Activated naive CD4-positive, alpha-beta T cell treated with anti-CD3 and anti-CD28 coated beads, Interleukin-2, amount 50 U/mL, for 72 hours (primary cell): ENCODE results near the gene CKMT2. TPM values are rescaled to one million over a fixed set of nuclear protein-coding genes. Genes with fewer than 3 reads are reported as not detected.
"Not testable (repeated sequence)": the region's sequence is repeated elsewhere in the genome, so short reads cannot be mapped to it uniquely, and the experiment has no call there.

Experiments
- ATAC-seq, 2 donors: fragments of 150-1000 bp; cut with Tn5 transposase; 2 replicates each; pipeline ENCODE4 v1.10.0; 2021; ENCODE audit warnings: mild to moderate bottlenecking in 2 of 2, moderate library complexity in 2 of 2
- DNase-seq, 2 donors: peaks; one replicate each; pipeline ENCODE4 v3.0.0; 2021 to 2022; ENCODE audit warnings: low spot score in 2 of 2
- H3K27ac Mint-ChIP-seq, 2 donors: one replicate each; pipeline ENCODE4 v1.8.0; 2022; ENCODE audit warnings: mild to moderate bottlenecking in 2 of 2, mixed read lengths in 2 of 2
- H3K36me3 Mint-ChIP-seq, 2 donors: one replicate each; pipeline ENCODE4 v1.8.0; 2022; ENCODE audit warnings: mixed read lengths in 2 of 2
- H3K9me3 Mint-ChIP-seq, 2 donors: one replicate each; pipeline ENCODE4 v1.8.0; 2022; ENCODE audit warnings: mixed read lengths in 2 of 2
- total RNA-seq, 2 donors: library from RNA; stranded (reverse); gene quantifications; one replicate each; pipeline ENCODE4 v1.2.3, GENCODE V29; 2022

The CKMT2 gene
- total RNA-seq, 2 donors from 2014 or later = 0.51 TPM; not detected in 1

DNA sequence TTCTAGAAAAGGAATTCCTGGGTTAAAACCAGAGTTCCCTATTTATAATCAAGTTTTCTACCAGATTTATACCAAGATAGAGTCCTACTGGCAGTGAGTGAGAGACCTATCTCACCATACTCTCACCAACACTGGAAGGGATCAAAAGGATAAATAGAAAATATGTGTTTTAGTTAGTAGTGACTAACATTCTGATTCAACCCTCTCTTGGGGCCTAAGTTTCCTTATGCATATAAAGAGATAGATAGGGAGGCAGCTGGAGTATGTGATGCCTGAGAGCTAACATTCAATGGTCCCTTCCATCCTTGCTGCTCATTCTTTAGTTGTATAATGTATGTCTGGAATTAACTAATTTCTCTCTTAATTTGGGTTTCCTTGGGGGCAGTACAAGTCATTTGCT lies 32.0 kb downstream of the CKMT2 start:
- no peak for DNase-seq
- peak in 1 of 2 donors; percentile 34 for ATAC-seq
- Mint-ChIP-seq H3K36me3 (peaks cover 23 to 28% of the 10 kb centered on the region in 2 donors), H3K9me3 (peaks cover 2 to 11% of the 10 kb centered on the region in 2 donors), H3K27ac (no peak overlapping the region)

DNA sequence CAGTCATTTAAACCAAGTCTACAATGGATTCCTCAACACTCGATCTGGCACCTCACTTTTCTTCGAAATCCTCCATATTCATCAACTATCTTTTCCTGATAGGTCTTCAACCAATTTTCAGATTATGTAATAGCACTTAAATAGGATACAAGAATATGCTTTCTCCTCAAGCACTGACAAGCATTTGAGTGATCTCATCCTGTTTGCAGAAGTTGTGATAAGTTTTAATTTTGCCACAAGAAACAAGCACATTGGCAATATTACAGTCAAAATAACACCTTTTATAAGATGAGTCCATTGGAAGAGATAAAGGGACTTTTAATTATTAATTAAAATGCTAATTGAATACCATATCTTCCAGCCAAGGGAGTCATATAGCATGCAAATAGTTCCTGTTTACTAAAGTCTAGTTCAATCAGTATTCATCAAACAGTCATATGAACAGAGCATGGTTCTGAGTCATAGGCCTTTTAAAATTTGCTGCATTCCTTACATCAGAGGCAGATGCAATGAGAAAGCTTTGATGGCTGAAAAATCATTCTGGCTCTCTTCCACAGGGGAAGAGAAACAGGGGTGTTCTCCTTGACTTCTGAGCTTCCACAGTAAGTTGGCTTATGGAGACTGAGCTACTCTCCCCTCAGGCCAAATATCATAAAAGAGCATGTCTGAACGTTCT lies 35.5 kb downstream of the CKMT2 start:
- ATAC-seq (peak in 1 of 2 donors; percentile 53), DNase-seq (no peak)
- Mint-ChIP-seq H3K9me3 (peaks cover 10 to 21% of the 10 kb centered on the region in 2 donors), H3K36me3 (peaks cover 32 to 35% of the 10 kb centered on the region in 2 donors), H3K27ac (no peak overlapping the region)

GRCh38 chr5:81269751-81270393 lies 36.8 kb downstream of the CKMT2 start:
- DNase-seq (no peak), ATAC-seq (no peak)
- peaks cover 15 to 34% of the 10 kb centered on the region in 2 donors for H3K9me3 Mint-ChIP-seq
- H3K27ac Mint-ChIP-seq = peak overlapping the region in 1 of 2 donors; percentile 43
- peaks cover 42 to 47% of the 10 kb centered on the region in 2 donors for H3K36me3 Mint-ChIP-seq

GRCh38 chr5:81270394-81271027 lies 37.4 kb downstream of the CKMT2 start:
- Mint-ChIP-seq H3K9me3 (peaks cover 20 to 39% of the 10 kb centered on the region in 2 donors), H3K36me3 (peaks cover 48 to 53% of the 10 kb centered on the region in 2 donors), H3K27ac (peak overlapping the region in 1 of 2 donors; percentile 9)
- ATAC-seq, DNase-seq: not testable (repeated sequence)

- Mint-ChIP-seq H3K27ac (no peak overlapping the region), H3K36me3 (peaks cover 5 to 6% of the 10 kb centered on the region in 2 donors), H3K9me3 (no peaks in the 10 kb centered on the region)
- no peak for ATAC-seq
- no peak for DNase-seq
Observed at GRCh38 chr5:81283976-81284375, 50.9 kb downstream of the CKMT2 start.

DNA sequence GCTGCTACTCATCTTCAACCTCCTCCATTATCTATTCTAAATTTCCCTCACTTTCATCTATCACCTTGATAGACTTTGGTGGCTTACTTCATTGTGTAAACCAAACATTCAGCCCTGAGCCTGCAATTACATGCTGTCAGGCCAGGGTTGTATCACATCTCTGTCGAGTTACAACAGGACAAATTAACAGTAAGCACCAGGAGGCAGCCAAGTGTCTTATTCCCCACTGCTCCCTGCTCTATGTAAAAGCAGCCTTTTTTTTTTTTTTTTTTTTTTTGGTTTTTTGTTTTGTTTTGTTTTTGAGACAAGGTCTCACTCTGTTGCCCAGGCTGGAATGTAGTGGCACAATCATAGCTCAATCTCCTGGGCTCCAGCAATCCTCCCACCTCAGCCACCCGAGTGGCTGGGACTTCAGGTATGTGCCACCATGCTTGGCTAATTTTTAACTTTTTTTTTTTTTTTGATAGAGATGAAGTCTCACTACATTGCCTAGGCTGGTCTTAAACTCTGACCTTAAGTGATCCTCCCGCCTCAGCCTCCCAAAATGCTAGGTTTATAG lies 53.0 kb downstream of the CKMT2 start:
- Mint-ChIP-seq H3K27ac (no peak overlapping the region), H3K36me3 (peaks cover 5 to 19% of the 10 kb centered on the region in 2 donors), H3K9me3 (no peaks in the 10 kb centered on the region)
- no peak for DNase-seq
- ATAC-seq = no peak

DNA sequence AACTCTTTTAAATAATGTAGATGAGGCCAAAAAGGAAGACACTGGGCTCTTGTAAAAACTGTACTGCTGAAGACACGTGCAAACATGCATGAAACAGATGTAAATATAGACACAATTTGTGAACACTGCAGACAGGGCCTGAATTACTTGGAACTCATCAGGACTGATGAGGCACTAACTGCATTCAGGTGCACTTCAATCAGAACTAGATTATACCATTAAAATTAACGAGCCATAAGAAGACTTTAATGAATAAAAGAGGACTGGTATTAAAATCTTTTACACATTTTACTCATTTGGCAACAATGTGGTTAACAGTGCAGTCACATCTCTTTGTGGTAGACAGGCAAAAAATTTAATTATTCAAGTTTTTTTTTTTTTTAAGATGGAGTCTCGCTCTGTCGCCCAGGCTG lies 54.9 kb downstream of the CKMT2 start:
- H3K36me3 Mint-ChIP-seq = peaks cover 18 to 37% of the 10 kb centered on the region in 2 donors
- peaks cover 2 to 9% of the 10 kb centered on the region in 2 donors for H3K9me3 Mint-ChIP-seq
- DNase-seq (no peak), ATAC-seq (peak in 1 of 2 donors; percentile 25)
- no peak overlapping the region for H3K27ac Mint-ChIP-seq

DNA sequence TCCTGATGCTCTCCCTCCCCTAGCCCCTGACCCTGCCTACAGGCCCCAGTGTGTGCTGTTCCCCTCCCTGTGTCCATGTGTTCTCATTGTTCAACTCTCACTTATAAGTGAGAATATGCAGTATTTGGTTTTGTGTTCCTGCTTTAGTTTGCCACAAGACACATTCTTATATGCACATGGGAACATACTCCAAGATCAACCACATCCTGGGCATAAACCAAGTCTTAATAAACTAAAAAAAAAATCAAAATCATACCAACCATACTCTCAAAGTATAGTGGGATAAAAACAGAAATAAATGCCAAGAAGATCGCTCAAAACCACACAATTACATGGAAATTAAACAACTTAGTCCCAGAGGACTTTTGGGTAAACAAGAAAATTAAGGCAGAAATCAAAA lies 57.0 kb downstream of the CKMT2 start:
- Mint-ChIP-seq H3K36me3 (peaks cover 29 to 56% of the 10 kb centered on the region in 2 donors), H3K27ac (peak overlapping the region in 1 of 2 donors; percentile 3), H3K9me3 (peaks cover 10 to 20% of the 10 kb centered on the region in 2 donors)
- DNase-seq (no peak), ATAC-seq (no peak)

DNA sequence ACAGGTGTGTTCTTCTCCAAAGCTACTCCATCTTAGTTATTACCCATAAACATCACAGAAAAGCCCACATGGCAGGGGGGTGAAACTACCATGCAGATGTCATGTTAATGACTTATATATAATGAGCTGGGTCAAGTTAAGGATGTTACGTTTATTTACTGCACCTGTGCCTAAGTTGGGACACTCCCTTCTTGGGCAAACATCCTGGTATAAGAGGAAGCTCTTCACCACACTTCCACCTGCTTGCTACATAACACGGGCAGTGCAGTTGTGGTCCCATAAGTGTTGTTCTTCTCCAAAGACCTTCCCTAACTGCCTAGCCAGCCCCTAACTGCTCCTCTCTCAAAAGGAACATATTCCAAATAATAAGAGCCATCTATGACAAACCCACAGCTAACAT lies 59.0 kb downstream of the CKMT2 start:
- no peak overlapping the region for H3K27ac Mint-ChIP-seq
- ATAC-seq (no peak), DNase-seq (no peak)
- H3K36me3 Mint-ChIP-seq = peaks cover 29 to 50% of the 10 kb centered on the region in 2 donors
- peaks cover 10 to 20% of the 10 kb centered on the region in 2 donors for H3K9me3 Mint-ChIP-seq

DNA sequence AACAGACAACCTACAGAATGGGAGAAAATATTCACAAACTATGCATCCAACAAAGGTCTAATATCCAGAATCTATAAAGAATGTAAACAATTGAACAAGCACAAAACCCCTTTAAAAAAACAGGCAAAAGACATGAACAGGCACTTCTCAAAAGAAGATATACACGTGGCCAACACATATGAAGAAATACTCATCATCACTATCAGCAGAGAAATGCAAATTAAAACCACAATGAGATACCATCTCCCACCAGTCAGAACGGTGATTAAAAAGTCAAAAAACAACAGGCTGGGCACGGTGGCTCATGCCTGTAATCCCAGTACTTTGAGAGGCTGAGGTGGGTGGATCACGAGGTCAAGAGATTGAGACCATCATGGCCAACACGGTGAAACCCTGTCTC lies 60.9 kb downstream of the CKMT2 start:
- H3K9me3 Mint-ChIP-seq = peaks cover 10 to 20% of the 10 kb centered on the region in 2 donors
- not testable (repeated sequence) for DNase-seq, H3K27ac Mint-ChIP-seq
- H3K36me3 Mint-ChIP-seq = peaks cover 29 to 50% of the 10 kb centered on the region in 2 donors
- ATAC-seq = peak in 1 of 2 donors; percentile 47

DNA sequence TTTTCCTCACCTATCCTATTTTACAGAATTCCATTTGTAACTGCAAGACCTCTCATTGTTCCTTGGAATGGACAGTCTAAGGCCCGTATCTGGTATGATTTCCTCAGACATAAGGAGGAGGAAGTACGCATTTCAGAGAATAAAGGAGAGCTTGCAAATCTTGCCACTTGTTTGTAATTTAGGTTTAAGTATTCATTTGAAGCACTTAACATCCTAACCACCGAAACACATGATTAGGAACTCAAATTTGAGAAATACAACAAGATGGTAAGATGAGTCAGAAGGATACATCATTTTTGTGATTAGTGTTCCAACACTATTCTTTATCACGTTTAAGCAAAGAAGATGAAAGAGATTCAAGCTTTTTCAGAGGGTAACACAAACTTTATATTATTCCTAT lies 64.4 kb downstream of the CKMT2 start:
- no peak overlapping the region for H3K27ac Mint-ChIP-seq
- DNase-seq (no peak), ATAC-seq (no peak)
- peaks cover 26 to 30% of the 10 kb centered on the region in 2 donors for H3K36me3 Mint-ChIP-seq
- H3K9me3 Mint-ChIP-seq = peaks cover 10 to 14% of the 10 kb centered on the region in 2 donors

GRCh38 chr5:81300921-81301270 lies 67.8 kb downstream of the CKMT2 start:
- no peak for DNase-seq
- peaks cover 6 to 18% of the 10 kb centered on the region in 2 donors for H3K36me3 Mint-ChIP-seq
- no peak for ATAC-seq
- peak overlapping the region; percentile 95 for H3K27ac Mint-ChIP-seq
- H3K9me3 Mint-ChIP-seq = no peaks in the 10 kb centered on the region

GRCh38 chr5:81301271-81302015 lies 68.3 kb downstream of the CKMT2 start, which contains the start of gene ZCCHC9:
ZCCHC9 (plus strand) TSS chr5:81301587; CDS start chr5:81304758, 3,171 bp downstream.
- DNase-seq = peak; percentile 86 to 90
- peak within 1 kb of the TSS; percentile 95 for H3K27ac Mint-ChIP-seq
- peak; percentile 95 to 98 for ATAC-seq
- H3K9me3 Mint-ChIP-seq = no peaks in the 10 kb centered on the region
- H3K36me3 Mint-ChIP-seq = peaks cover 6 to 18% of the 10 kb centered on the region in 2 donors

- Mint-ChIP-seq H3K9me3 (no peaks in the 10 kb centered on the region), H3K27ac (peak overlapping the region in 1 of 2 donors; percentile 95)
Observed at GRCh38 chr5:81302596-81302995, 69.5 kb downstream of the CKMT2 start.

GRCh38 chr5:81303563-81303962 lies 70.4 kb downstream of the CKMT2 start:
- Mint-ChIP-seq H3K27ac (no peak overlapping the region), H3K36me3 (peaks cover 6 to 18% of the 10 kb centered on the region in 2 donors), H3K9me3 (no peaks in the 10 kb centered on the region)
- DNase-seq (no peak), ATAC-seq (no peak)

More at GRCh38 chr5:81302596-81302995, 69.5 kb downstream of the CKMT2 start:
- no peak for ATAC-seq
- DNase-seq = no peak
- peaks cover 6 to 18% of the 10 kb centered on the region in 2 donors for H3K36me3 Mint-ChIP-seq

DNA sequence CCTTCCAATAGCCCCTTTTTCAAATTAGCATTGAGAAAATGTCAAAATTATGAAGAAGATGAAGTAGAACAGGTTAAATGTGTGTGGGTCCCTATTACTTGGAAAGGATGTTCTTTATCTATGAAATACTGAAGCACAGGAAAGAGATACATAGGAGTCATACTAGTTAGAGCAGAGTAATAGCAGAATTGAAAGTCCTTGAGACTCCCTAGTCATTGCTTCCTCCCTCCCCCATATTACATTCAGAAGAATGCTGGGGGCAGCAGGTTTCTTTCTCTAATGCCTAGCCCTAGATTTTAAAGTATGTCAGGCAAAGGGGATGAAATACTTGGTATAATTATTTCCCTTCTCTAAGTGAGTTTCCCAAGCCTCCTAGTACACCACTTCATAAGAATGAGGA lies 72.7 kb downstream of the CKMT2 start:
- no peaks in the 10 kb centered on the region for H3K9me3 Mint-ChIP-seq
- H3K36me3 Mint-ChIP-seq = peaks cover 6 to 14% of the 10 kb centered on the region in 2 donors
- no peak overlapping the region for H3K27ac Mint-ChIP-seq
- ATAC-seq (peak in 1 of 2 donors; percentile 65), DNase-seq (no peak)
